Omental fat pad (tissue), 4 donors: Measurements from ENCODE around the gene ITPR1. TPM values are rescaled to one million over a fixed set of nuclear protein-coding genes. Genes with fewer than 3 reads are reported as not detected.

Source experiments
- ATAC-seq: fragments of 150-250 bp; one replicate; pipeline ENCODE4 v1.9.1; 2016; ENCODE audit warnings: mild to moderate bottlenecking, moderate library complexity; ENCODE audit not compliant: low FRiP score
- DNase-seq: peaks from one replicate; pipeline ENCODE4 v3.0.0-alpha.2; 2019; ENCODE audit warnings: low spot score
- total RNA-seq, 4 donors: library from RNA; depleted of rRNA; stranded (reverse); fragments of >200 nt; gene quantifications; one replicate each; pipeline ENCODE4 v1.1.0, GENCODE V29; 2016
- TF ChIP-seq, protein P1 (sequence below), 3 donors: fragments of 450-650 bp; IDR thresholded peaks; one replicate each; pipeline ENCODE4 v1.5.1; 2016 to 2017; ENCODE audit warnings: antibody characterized with exemption in 3 of 3, mild to moderate bottlenecking in 3 of 3, moderate library complexity in 2 of 3

The ITPR1 gene
- total RNA-seq, 4 donors from 2014 or later: 38.3 to 58.5 (median 41.3) TPM

DNA sequence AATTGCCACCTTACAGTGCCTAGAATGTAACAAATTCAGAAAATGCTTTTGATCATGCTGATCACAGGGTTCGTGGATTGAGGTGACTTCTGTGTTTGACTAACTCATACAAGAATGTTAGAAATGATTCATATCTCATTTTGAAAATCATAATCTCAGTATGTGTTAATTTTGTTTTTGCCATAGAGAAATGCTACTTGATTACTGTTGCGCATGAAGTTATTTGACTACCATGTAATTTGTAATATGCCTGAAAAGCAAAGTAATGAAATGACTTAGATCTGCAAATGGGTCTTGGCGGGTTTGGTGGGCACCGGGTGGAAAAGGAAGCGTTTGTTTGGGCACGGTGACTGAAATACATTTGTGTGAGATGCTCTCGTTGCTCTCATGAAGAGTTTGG lies 312.5 kb downstream of the ITPR1 start:
- ATAC-seq (no peak), DNase-seq (no peak)
- TF ChIP-seq, protein P1, sequence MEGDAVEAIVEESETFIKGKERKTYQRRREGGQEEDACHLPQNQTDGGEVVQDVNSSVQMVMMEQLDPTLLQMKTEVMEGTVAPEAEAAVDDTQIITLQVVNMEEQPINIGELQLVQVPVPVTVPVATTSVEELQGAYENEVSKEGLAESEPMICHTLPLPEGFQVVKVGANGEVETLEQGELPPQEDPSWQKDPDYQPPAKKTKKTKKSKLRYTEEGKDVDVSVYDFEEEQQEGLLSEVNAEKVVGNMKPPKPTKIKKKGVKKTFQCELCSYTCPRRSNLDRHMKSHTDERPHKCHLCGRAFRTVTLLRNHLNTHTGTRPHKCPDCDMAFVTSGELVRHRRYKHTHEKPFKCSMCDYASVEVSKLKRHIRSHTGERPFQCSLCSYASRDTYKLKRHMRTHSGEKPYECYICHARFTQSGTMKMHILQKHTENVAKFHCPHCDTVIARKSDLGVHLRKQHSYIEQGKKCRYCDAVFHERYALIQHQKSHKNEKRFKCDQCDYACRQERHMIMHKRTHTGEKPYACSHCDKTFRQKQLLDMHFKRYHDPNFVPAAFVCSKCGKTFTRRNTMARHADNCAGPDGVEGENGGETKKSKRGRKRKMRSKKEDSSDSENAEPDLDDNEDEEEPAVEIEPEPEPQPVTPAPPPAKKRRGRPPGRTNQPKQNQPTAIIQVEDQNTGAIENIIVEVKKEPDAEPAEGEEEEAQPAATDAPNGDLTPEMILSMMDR (IDR thresholded peaks at IDR 0.05): no peak

DNA sequence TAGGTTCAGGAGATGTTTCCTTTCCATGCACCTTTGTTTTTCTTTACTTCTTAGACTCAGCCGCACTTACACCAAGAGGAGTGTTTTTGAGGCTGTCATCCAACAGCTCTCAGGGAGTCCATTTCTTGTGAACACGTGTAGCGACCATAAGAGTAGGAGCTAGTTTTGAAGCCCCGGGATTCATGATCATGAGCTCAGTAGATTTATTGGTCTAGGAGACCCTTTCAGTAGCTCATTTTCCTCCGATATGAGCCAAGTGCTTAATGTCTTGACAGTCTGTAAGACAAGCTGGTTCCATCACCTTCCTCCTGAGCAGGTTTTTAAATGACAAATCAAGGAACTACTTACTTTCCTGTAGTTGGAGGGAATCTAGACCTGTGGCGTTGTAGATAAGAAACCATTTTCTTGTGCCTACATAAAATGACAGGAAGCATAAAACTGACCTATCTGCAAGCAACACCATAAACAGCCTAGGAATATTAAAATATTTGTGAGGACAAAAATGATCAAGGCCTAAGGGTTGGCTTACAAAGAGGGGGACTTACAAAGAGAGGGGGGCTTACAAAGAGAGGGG lies 313.5 kb downstream of the ITPR1 start:
- TF ChIP-seq, protein P1 (IDR thresholded peaks at IDR 0.05): no peak
- DNase-seq (no peak), ATAC-seq (no peak)

DNA sequence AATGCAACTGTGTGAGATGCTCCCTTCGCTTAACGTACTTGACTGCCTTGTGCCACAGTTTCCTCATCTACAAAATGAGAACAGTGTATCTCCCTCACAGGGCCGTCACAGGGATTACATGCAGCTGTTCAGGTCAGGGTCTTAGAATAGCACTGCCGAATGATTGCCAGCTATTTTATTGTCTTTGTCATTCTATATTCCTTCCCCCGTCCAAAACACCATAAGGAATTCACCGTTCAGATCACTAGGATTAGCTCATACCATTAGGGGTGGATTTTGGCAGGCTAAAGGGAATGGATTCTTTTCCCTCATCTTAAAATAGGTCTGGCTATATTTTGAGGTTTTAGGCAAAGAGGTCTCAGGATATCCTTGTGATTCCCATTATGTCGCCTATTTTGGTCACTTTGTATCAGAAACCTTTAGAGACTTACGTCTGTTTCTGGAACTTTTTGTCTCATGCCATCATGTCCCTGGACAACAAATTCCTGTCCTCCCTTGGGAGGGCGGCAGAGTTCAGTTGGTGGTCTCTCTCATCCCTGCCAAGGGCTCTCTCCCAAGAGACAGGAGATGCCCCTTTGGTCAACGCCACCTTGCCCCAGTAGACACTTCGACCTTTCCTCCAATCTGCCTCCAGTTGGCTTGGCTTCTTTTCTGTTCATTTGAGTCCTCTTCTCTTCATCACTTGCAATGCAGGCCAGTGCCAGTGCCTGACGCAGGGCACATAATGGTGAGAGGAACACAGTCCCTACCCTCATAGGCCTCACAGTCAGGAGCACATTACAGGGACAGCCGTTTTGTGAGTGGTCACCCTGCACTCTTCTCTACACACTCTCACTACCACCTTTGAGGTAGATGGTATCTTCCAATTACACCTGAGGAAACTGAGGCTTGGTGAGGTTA lies 314.5 kb downstream of the ITPR1 start:
- DNase-seq (no peak), ATAC-seq (no peak)
- TF ChIP-seq, protein P1 (IDR thresholded peaks at IDR 0.05): no peak

DNA sequence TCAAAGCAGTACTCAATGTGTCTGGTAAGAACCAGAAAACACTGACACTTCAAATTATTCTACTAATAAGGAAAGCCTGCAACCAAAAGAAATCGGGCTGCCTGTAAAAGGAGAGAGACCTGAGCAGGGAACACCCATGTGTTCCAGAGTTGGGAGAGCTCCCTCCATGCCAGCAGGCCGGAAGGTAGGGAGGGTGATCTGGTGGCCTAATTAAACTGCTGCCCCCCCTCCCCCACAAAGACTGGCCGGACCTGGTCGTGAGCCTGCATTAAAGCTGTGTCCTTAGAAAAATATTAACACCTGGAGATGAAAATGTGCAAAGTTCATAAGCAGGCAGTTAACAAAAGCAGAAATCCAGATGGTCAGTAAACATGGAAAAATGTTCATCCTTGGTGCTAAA lies 315.5 kb downstream of the ITPR1 start:
- ATAC-seq: no peak
- TF ChIP-seq, protein P1 (IDR thresholded peaks at IDR 0.05): no peak

DNA sequence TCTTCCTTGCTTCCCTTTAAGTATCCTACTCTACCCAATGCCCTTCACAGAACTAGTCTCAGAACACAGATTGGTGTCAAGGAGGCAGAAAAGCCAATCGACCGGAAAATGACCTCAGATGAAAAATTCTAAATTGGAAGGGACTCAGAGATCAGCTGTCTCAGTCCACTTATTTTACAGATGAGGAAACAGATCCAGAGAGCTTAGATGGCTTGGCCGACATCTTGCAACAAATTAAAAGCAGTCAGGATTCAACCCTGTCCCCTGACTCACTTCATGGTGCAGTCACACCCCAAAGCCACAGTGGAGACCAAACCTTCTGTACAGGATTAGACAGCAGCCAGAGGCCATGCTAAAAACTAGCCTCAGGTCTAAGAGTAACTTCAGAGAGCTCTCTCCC lies 316.8 kb downstream of the ITPR1 start:
- TF ChIP-seq, protein P1 (IDR thresholded peaks at IDR 0.05): no peak
- ATAC-seq: no peak
- no peak for DNase-seq

More for the DNA sequence above, 315.5 kb downstream of the ITPR1 start:
- no peak for DNase-seq

DNA sequence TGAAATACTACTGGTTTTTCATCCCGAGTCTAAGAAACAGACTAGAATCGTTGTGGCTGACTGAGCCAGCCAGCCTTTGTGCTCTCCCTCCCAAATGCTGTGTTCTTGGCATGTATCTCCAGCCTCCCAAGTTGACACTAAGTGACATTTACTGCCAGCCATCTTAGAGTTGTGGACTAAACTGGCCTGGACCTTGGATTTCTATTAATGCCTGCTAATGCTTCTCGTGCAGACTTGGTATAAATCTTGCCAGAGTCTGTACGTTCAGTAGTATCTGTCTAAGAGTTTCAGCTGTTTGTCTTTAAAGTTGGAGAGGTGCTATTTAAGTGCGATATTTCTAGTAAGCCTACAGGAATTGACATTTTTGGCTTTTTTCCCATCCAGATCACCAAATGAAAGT lies 319.4 kb downstream of the ITPR1 start:
- DNase-seq: no peak
- ATAC-seq: no peak
- TF ChIP-seq, protein P1 (IDR thresholded peaks at IDR 0.05): no peak

DNA sequence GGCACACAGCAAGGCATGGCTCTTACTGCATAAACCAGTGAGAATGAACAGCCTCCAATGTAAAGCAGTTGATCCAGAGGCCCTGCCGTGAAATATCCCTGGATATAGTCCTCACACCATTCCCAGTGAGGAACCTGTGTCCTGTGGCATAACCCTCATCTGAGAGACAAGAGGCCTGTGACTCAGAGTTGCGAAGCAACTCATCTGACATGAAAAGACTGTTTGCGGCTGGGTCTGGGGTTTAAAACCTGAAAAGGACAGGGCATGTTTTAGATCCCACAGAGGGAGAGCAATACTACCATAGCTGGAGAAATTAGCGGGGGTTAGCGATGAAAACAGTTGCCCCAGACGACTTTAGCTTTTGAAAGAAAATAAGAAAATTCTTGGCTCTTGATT lies 320.8 kb downstream of the ITPR1 start:
- no peak for ATAC-seq
- TF ChIP-seq, protein P1 (IDR thresholded peaks at IDR 0.05): no peak

More for the DNA sequence above, 320.8 kb downstream of the ITPR1 start:
- DNase-seq: no peak
